K562 (cell line): ENCODE results near the gene INTS12. TPM values are rescaled to one million over a fixed set of nuclear protein-coding genes. Genes with fewer than 3 reads are reported as not detected.

ENCODE experiments used
- ATAC-seq: fragments of 200-7000 bp; cut with Tn5 transposase; 3 replicates; pipeline ENCODE4 v1.9.1; 2020; ENCODE audit warnings: moderate library complexity
- BruUV-seq: library from RNA; stranded (reverse); fragments of 400-500 nt; replicated peaks from 2 replicates; lab custom pipeline; 2021; lab: Mats Ljungman, UMichigan
- CTCF ChIA-PET: fragments of 300-600 bp; formaldehyde crosslinking; extraction: SDS; loops from one replicate; lab custom pipeline; 2021; ENCODE audit warnings: low intra/inter-chr PET ratio; lab: Yijun Ruan, JAX
- POLR2A ChIA-PET: fragments of 300-600, 350-650 bp; sonication (Branson Sonifier 250); formaldehyde crosslinking; extraction: SDS; loops from one replicate; lab custom pipeline; 2021; ENCODE audit warnings: antibody characterized with exemption, inconsistent platforms; lab: Yijun Ruan, JAX
- DNase-seq, 4 experiments: peaks; one replicate each; pipeline versions ENCODE4 v3.0.0 to v3.0.0-alpha.2; 2011 to 2018; ENCODE audit warnings: low spot score in 3 of 4, mixed read lengths in 3 of 4; ENCODE audit errors: extremely low read depth in 1 of 4
- FAIRE-seq: peaks from 2 replicates; lab custom pipeline; 2011; peaks lifted over from hg19 to GRCh38; lab: Jason Lieb, UNC
- H2AFZ ChIP-seq: 2 replicates; pipeline ENCODE4 v1.6.0; 2011; ENCODE audit warnings: low read depth, low read length, control low read depth, inconsistent platforms
- H3K27ac ChIP-seq: fragments of 200-600 bp; 3 replicates; pipeline ENCODE4 v1.8.0; 2011; ENCODE audit warnings: low read depth, mild to moderate bottlenecking, control low read depth, inconsistent platforms, low read length, moderate library complexity, mixed read lengths; ENCODE audit errors: extremely low read depth
- H3K27me3 ChIP-seq, 2 experiments: fragments of 300-600 bp in 1 of 2; 2 replicates in 1 of 2; 3 replicates in 1 of 2; pipeline versions ENCODE4 v1.6.0 to v1.8.0; 2011; ENCODE audit warnings: inconsistent platforms in 2 of 2, low read length in 2 of 2, mild to moderate bottlenecking in 1 of 2, mixed read lengths in 1 of 2, moderate library complexity in 1 of 2; ENCODE audit not compliant: control insufficient read depth in 2 of 2, insufficient read depth in 2 of 2
- H3K36me3 ChIP-seq: fragments of 300-600 bp; 3 replicates; pipeline ENCODE4 v1.8.0; 2011; ENCODE audit warnings: mild to moderate bottlenecking, low read length, inconsistent platforms; ENCODE audit not compliant: control insufficient read depth, insufficient read depth
- H3K4me1 ChIP-seq, 2 experiments: fragments of 200-600 bp in 1 of 2; replicated peaks in 1 of 2; 2 replicates in 1 of 2; 3 replicates in 1 of 2; pipeline versions ENCODE4 v1.5.1 to v1.8.0; 2011; ENCODE audit warnings: inconsistent platforms in 2 of 2, low read length in 2 of 2, mild to moderate bottlenecking in 1 of 2, mixed read lengths in 1 of 2, moderate library complexity in 1 of 2; ENCODE audit not compliant: control insufficient read depth in 2 of 2, insufficient read depth in 2 of 2
- H3K4me2 ChIP-seq: 2 replicates; pipeline ENCODE4 v1.6.1; 2011; ENCODE audit warnings: low read length, control low read depth, inconsistent platforms, mixed read lengths; ENCODE audit not compliant: insufficient read depth
- H3K4me3 ChIP-seq: fragments of 200-600 bp; sonication (generic), shearing (Covaris generic); 2 replicates; pipeline ENCODE4 v1.5.1; 2016; ENCODE audit warnings: control low read depth, inconsistent platforms
- H3K79me2 ChIP-seq: fragments of 200-600 bp; 3 replicates; pipeline ENCODE4 v1.8.0; 2011; ENCODE audit warnings: low read length, inconsistent platforms; ENCODE audit not compliant: control insufficient read depth, insufficient read depth
- H3K9ac ChIP-seq, 2 experiments: 2 replicates each; pipeline versions ENCODE4 v1.6.0 to v1.6.1; 2011; ENCODE audit warnings: low read depth in 2 of 2, low read length in 2 of 2, control low read depth in 1 of 2, inconsistent platforms in 1 of 2, mild to moderate bottlenecking in 1 of 2, mixed read lengths in 1 of 2; ENCODE audit not compliant: insufficient read depth in 1 of 2
- H3K9me1 ChIP-seq: one replicate; pipeline ENCODE4 v1.6.0; 2011; ENCODE audit warnings: inconsistent platforms, mild to moderate bottlenecking, low read length, moderate library complexity; ENCODE audit not compliant: control insufficient read depth, insufficient read depth
- H3K9me3 ChIP-seq: replicated peaks from 2 replicates; pipeline ENCODE4 v1.5.1; 2011; ENCODE audit warnings: low read depth, low read length, inconsistent platforms; ENCODE audit not compliant: control insufficient read depth, insufficient read depth
- H4K20me1 ChIP-seq: replicated peaks from 2 replicates; pipeline ENCODE4 v1.6.1; 2011; ENCODE audit warnings: low read length, inconsistent platforms, mixed read lengths; ENCODE audit not compliant: control insufficient read depth, insufficient read depth
- CEBPB ChIP-seq: fragments of 450-650 bp; IDR thresholded peaks from 2 replicates; pipeline ENCODE4 v1.6.1; 2016; ENCODE audit warnings: missing genetic modification characterization, missing compliant biosample characterization
- CTCF ChIP-seq, 3 experiments: IDR thresholded peaks in 2 of 3; conservative IDR thresholded peaks in 1 of 3; 2 replicates each; pipeline ENCODE4 v1.5.1; 2011 to 2012; ENCODE audit warnings: low read length in 3 of 3, mild to moderate bottlenecking in 3 of 3, control low read depth in 2 of 3, improper control_type of control experiment in 1 of 3, inconsistent platforms in 1 of 3, low read depth in 1 of 3, mixed read lengths in 1 of 3, moderate library complexity in 1 of 3; ENCODE audit not compliant: insufficient read depth in 2 of 3
- TARDBP ChIP-seq: fragments of 450-650 bp; IDR thresholded peaks from 2 replicates; pipeline ENCODE4 v1.6.1; 2016
- WGBS: fragments of 100-300 bp; shearing (Covaris generic); methylation state at CpG from one replicate; pipeline ENCODE4 v1.1.6; 2016; ENCODE audit warnings: low coverage, mixed read lengths; ENCODE audit not compliant: insufficient coverage; ENCODE audit errors: missing lambda C conversion rate; 5-methylcytosine and 5-hydroxymethylcytosine counted together
- in situ Hi-C: fragments of 300-500 bp; cut with MboI; formaldehyde crosslinking; loops from 4 replicates; pipeline ENCODE4 v1.15.0; 2018; ENCODE audit warnings: inconsistent platforms, mixed read lengths
- intact Hi-C: fragments of 100-400 bp; cut with micrococcal nuclease; formaldehyde crosslinking; loops from 2 replicates; pipeline ENCODE4 v1.14.2; 2022
- polyA plus RNA-seq, 8 experiments: library from polyadenylated mRNA; depleted of rRNA in 4 of 8; stranded (reverse) in 5 of 8; unstranded in 3 of 8; fragments of >200 nt; fragmentation: Nextera tagmentation in 2 of 8; fragmentation: Illumina TruSeq in 1 of 8; extraction: Ambion mirVana in 2 of 8; extraction: Trizol in 1 of 8; gene quantifications; 2 replicates each; pipeline versions ENCODE4 v1.2.1 to v1.2.3, GENCODE V29; 2011 to 2014; ENCODE audit warnings: inconsistent platforms in 1 of 8, missing spikeins in 1 of 8
- total RNA-seq, 7 experiments: library from RNA; depleted of rRNA in 6 of 7; stranded (reverse); fragments of >200 nt in 6 of 7; fragmentation: Illumina TruSeq in 2 of 7; extraction: Trizol in 2 of 7; gene quantifications; 2 replicates each; pipeline versions ENCODE4 v1.2.1 to v1.2.3, GENCODE V29; 2011 to 2021; ENCODE audit warnings: low replicate concordance in 1 of 7

The INTS12 gene
- total and polyA plus RNA-seq, 9 of the 15 experiments (the other 6 are each of a cell fraction or from before 2014, with no cell fraction given): 24.5 to 82.9 (median 41.2) TPM

GRCh38 chr4:105666693-105667092 is 41.8 kb downstream of the INTS12 start (continued):
- TF ChIP-seq CTCF (IDR thresholded peaks at IDR 0.05 in 2 of 3, conservative IDR thresholded peaks at IDR 0.05 in 1 of 3; ENCODE audit: insufficient read depth in 2 of 3, low read depth in 1 of 3, low read length in 3 of 3): peak; percentile 4 to 40 (median 30); a peak in 3 of 6 replicates

GRCh38 chr4:105662935-105663675 is 45.4 kb downstream of the INTS12 start:
- POLR2A ChIA-PET: no interaction called here
- no peak overlapping the region for H3K9ac ChIP-seq
- no peaks in the 10 kb centered on the region for H3K9me1 ChIP-seq
- H3K4me3 ChIP-seq: no peak overlapping the region
- in situ Hi-C loops (no loop called here), intact Hi-C loops (no loop called here)
- CTCF ChIA-PET: no interaction called here
- no peaks in the 10 kb centered on the region for H3K9me3 ChIP-seq
- H3K4me1 ChIP-seq: no peaks in the 10 kb centered on the region
- no peaks in the 10 kb centered on the region for H4K20me1 ChIP-seq
- ATAC-seq: no peak
- no TSS peak for BruUV-seq
- no peak overlapping the region for H2AFZ ChIP-seq
- no peak for FAIRE-seq
- H3K79me2 ChIP-seq: no peaks in the 10 kb centered on the region
- 9% methylated on average over 2 of the region's 2 CpGs for WGBS
- peak; percentile 8; the same call in 1 of the 2 replicates for TF ChIP-seq CEBPB
- no peak for TF ChIP-seq TARDBP
- no peak overlapping the region for H3K4me2 ChIP-seq
- DNase-seq: no peak
- H3K27ac ChIP-seq: no peak overlapping the region
- H3K27me3 ChIP-seq: peaks cover 0 to 4% of the 10 kb centered on the region in 2 experiments; a peak in 2 of 5 replicates
- H3K36me3 ChIP-seq: no peaks in the 10 kb centered on the region
